NCI-H146 treated with DMSO at 0.1 percent for 48 hours (cell line): ENCODE data around the gene ZNF831.

Source experiments
- DNase-seq: peaks from one replicate; lab custom pipeline; 2025; ENCODE audit not compliant: unreplicated experiment; lab: John Stamatoyannopoulos, UW

Gene ZNF831

GRCh38 chr20:59178983-59179595 is 15.5 kb downstream of the ZNF831 start:
- no peak for DNase-seq

GRCh38 chr20:59179988-59180387 is 16.4 kb downstream of the ZNF831 start:
- no peak for DNase-seq

DNA sequence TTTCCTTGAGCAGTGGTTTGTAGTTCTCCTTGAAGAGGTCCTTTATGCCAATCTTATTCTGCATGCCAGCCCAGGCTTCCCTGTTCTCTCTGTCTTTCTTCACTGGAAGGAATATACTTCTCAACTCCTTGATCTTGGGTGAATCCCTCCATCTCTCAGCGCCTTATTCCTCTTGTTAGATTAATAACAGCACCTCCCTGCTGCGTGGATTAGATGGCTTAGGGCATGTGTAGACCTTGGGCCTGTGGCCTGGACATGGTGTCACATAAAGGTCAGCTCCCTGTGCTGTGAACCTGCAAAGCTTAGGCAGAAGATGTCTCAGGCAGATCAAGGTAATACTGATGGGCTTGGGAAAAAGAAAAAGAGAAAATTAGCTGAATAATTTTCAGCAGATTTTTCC is 18.3 kb downstream of the ZNF831 start:
- DNase-seq: no peak

- no peak for DNase-seq
These were observed 18.9 kb downstream of the ZNF831 start for GRCh38 chr20:59182401-59183044.

DNA sequence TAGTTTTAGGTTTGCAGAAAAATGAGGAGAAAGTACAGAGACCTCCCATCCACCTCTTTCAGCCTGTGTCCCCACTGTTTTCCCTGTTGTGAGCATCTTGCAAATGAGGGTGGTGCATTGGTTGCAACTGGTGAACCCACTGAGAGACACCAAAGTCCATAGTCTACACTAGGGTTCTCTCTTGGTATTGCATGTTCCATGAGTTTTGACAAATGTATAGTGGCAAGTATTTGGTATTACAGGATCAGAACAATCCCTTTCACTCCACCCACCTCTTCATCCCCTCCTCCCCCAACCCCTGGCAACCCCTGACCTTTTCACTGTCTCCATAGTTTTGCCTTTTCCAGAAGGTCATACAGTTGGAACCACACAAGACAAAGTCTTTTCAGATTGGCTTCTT is 20.1 kb downstream of the ZNF831 start:
- no peak for DNase-seq

DNA sequence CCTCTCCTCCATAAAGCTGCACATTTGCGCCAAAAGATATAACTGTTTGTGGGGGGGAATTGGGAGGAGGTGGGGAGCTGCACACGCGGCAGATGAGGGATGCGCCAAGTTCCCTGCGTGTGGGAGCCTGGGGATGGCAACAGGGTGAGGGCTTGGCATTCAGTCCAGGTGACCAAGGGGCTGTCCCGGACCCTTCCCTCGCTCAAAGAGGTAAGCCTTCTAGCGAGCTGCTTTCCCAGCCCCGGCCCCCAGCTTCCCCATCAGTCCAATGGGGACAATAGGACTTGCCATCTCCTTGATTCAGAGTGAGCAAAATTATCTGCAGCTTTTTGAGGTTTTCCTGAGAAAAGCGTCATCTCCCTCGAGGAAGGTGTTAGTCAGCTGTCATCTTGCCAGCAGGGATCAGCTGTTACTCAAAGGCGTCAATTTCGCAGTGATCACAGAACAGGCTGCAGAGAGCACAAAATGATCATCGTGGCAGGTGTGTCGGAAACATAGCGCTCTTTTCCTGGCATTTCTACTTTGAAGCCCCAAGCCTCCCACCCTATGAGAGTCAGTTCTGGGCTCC is 21.3 kb downstream of the ZNF831 start:
- DNase-seq: no peak

DNA sequence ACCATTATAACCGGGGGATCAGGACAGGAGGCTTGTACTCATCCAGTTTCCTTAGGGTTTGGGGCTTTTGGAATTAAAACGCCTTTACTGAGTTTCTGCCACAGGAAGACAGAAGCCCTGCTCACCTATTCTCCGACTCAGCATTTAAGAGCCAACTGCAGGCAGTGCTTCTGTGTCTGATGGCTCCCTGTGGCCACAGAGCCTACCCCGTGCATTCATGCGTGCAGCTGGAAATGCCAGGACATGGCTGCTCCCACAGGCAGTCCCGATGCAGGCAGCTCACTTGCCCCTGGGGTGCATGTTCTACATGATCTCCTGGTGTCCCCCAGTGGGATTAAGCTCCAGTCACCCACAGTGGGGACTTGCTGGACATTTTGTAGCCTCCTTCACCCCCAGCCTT is 22.2 kb downstream of the ZNF831 start:
- no peak for DNase-seq

DNA sequence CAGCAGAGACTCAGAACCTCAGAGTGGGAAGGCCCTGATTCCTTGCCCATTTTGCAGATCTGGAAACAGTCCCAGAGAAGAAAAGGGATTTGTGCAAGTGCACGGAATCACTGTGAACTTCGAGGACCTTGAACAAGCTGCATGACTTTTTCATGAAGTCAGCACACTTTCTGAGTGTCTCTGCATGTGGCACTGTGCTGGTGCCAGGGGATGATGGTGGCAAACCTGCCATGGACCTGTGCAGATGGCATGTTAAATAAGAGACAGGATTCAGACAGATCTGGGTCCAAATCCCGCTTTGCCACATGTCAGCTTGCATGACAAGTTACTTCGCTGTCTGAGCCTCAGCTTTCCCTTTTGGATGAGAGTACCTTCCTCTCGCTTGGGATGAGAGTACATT is 26.8 kb downstream of the ZNF831 start:
- DNase-seq: no peak

GRCh38 chr20:59191036-59191755 is 27.6 kb downstream of the ZNF831 start:
- DNase-seq: no peak

GRCh38 chr20:59191756-59192532 is 28.3 kb downstream of the ZNF831 start:
- DNase-seq: no peak

DNA sequence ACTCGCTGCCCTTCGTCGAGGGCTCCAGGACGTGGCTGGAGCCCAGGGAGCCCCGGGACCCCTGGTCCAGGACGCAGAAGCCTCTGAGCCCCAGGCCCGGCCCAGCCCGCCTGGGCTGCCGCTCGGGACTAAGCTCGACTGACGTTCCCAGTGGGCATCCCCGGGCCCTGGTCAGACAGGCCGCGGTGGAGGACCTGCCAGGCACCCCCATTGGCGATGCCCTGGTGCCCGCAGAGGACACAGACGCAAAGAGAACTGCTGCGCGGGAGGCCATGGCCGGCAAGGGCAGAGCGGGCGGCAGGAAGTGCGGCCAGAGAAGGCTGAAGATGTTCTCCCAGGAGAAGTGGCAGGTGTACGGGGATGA is 28.9 kb downstream of the ZNF831 start:
- no peak for DNase-seq

- DNase-seq: no peak
These were observed 29.7 kb downstream of the ZNF831 start for GRCh38 chr20:59193325-59193724.

DNA sequence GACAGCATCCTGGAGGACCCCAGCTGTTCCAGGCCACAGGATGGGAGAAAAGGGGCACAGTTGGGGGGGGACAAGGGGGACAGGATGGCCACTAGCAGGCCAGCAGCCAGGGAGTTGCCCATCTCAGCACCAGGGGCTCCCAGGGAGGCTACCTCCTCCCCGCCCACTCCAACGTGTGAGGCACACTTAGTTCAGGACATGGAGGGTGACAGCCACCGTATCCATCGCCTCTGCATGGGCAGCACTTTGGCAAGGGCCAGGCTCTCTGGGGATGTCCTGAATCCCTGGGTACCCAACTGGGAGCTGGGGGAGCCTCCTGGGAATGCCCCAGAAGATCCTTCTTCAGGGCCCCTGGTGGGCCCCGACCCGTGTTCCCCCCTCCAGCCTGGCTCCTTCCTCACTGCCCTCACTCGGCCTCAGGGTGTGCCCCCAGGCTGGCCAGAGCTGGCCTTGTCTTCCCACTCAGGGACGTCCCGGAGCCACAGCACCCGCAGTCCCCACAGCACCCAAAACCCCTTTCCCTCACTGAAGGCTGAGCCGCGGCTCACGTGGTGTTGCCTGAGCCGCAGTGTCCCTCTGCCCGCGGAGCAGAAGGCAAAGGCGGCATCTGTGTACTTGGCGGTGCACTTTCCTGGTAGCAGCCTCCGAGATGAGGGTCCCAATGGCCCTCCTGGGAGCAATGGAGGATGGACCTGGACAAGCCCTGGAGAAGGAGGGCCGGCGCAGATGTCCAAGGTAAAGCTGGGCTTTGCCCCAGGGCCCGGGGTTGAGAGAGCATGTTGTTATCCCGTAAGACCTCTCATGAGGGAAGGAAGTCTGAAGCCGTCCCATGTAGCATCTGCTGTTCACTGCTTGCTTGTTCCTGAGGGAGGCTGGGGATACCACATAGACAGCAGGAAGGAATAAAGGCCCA is 30.7 kb downstream of the ZNF831 start:
- DNase-seq: no peak

DNA sequence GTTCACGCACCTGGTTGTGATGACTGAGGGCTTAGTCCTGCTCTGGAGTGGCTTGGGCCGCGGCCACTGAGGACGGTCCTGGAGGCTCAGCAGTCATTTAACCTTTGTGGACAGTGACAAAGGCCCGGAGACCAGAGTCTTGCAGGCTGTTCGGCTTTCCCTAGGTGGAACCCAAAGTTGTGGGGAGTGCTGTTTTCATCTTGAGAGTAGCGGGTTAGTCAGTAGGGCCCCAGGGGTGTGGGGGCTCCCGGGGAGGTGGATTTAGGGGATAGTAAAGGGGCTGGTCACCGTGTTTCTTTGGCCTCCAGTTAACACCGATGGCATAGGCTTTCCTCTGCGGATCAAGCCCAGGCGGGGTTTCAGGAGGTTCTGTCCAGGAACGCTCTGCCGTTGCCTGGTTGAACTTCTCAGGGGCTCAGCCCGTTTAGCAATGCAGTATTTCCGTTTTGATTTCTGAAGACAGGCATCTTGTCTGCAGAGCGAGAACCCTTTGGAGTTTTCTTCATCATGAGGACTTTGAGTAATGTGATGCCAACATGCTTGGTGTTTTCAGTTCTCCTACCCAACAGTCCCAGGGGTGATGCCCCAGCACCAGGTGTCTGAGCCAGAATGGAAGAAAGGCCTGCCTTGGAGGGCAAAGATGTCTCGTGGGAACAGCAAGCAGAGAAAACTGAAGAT is 31.8 kb downstream of the ZNF831 start:
- DNase-seq: no peak

DNA sequence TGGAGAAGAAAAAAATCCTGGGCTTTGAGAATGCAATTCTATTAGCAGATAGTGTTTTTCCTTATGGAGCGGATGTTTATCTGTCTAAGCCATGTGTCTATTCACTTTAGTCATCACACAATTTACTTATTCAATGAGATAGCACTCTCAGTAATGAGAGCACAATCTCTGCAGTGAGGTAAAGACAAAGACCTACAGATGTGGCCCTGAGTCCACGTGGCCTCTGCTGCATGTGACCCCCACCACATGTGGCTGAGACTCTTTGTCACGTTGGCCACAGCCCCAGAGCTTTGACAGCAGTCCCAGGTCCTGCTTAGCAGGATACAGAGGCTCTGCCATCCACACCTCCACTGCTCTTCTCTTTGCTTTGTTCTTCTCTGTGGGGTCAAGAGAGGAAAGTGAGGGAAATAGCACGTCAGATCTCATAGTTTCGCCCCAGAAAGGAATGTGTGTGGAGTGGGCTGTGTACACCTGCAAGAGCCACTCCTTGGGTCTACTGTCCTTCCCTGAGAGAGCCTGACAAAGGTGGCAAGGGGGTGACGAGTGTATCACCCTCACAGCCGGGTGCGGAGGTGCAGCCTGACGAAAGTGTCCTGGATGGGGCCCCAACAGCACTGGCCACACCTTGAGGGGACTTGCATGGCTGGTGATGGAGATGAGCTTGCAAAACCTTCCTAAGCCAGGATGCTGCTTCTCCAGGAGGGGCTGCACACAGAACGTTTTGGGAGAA is 40.7 kb downstream of the ZNF831 start:
- DNase-seq: no peak

GRCh38 chr20:59205044-59205443 is 41.4 kb downstream of the ZNF831 start:
- no peak for DNase-seq

GRCh38 chr20:59207235-59207634 is 43.6 kb downstream of the ZNF831 start:
- no peak for DNase-seq

- no peak for DNase-seq
These were observed 44.2 kb downstream of the ZNF831 start for GRCh38 chr20:59207742-59208357.

GRCh38 chr20:59210186-59210585 is 46.6 kb downstream of the ZNF831 start:
- no peak for DNase-seq
